ENCODE data around the gene APOL3. TPM values are rescaled to one million over a fixed set of nuclear protein-coding genes. Genes with fewer than 3 reads are reported as not detected.

The APOL3 gene
- total RNA-seq, 1 experiment from 2014 or later = not detected

GRCh38 chr22:36144886-36145541 lies 15.5 kb downstream of the APOL3 start:
- Histone ChIP-seq H3K27ac (ENCODE audit: insufficient read length, low read depth, low read length) (no peak overlapping the region), H4K8ac (replicated peaks; ENCODE audit: insufficient read length, low read depth, low read length) (no peak overlapping the region), H3K79me1 (ENCODE audit: insufficient read depth, low read depth, low read length, poor library complexity, severe bottlenecking) (no peaks in the 10 kb centered on the region), H4K5ac (ENCODE audit: insufficient read length, low read depth, low read length) (no peak overlapping the region), H3K9ac (ENCODE audit: extremely low read depth, insufficient read length, low read length) (no peak overlapping the region), H3K56ac (ENCODE audit: insufficient read length, low read depth, low read length) (no peak overlapping the region), H2BK5ac (ENCODE audit: insufficient read length, low read length) (no peak overlapping the region), H3K23me2 (ENCODE audit: insufficient read length, low read depth, low read length, poor library complexity, severe bottlenecking) (no peaks in the 10 kb centered on the region), H2BK15ac (ENCODE audit: low read depth, low read length) (no peak overlapping the region), H3T11ph (ENCODE audit: low read length) (no peak overlapping the region), H3K4me2 (ENCODE audit: insufficient read depth, insufficient read length, low read length) (peak overlapping the region; percentile 29), H2AFZ (ENCODE audit: low read length) (no peak overlapping the region), H2BK12ac (ENCODE audit: insufficient read length, low read depth, low read length) (no peak overlapping the region), H4K20me1 (ENCODE audit: control insufficient read depth, insufficient read depth, insufficient read length) (peaks cover 3% of the 10 kb centered on the region), H3K23ac (ENCODE audit: insufficient read length, low read depth, low read length) (no peak overlapping the region), H4K91ac (ENCODE audit: insufficient read length, low read depth, low read length) (no peak overlapping the region), H3K79me2 (ENCODE audit: insufficient read depth, low read length) (no peaks in the 10 kb centered on the region), H3K14ac (ENCODE audit: insufficient read depth, low read length) (peak overlapping the region; percentile 65; the same call in 1 of the 2 replicates), H3K27me3 (ENCODE audit: insufficient read depth, low read length) (no peaks in the 10 kb centered on the region; the same call in 1 of the 2 replicates), H2BK120ac (ENCODE audit: low read depth, low read length, poor library complexity, severe bottlenecking) (no peak overlapping the region), H3K4ac (ENCODE audit: low read depth, low read length) (no peak overlapping the region), H3K4me1 (ENCODE audit: insufficient read depth, low read length) (peaks cover 10% of the 10 kb centered on the region; the same call in 1 of the 2 replicates), H3K18ac (ENCODE audit: insufficient read length, low read depth, low read length) (no peak overlapping the region), H3K9me3 (ENCODE audit: control insufficient read depth, low read depth, low read length) (no peaks in the 10 kb centered on the region), H2BK20ac (ENCODE audit: low read depth, low read length, poor library complexity, severe bottlenecking) (no peak overlapping the region), H2AK5ac (ENCODE audit: insufficient read length, low read length) (no peak overlapping the region)
- DNase-seq = peak; percentile 86
- peak; percentile 90 for TF ChIP-seq CTCF (conservative IDR thresholded peaks at IDR 0.05)
- no CpG with 5 or more reads among the region's 12 CpGs for WGBS (ENCODE audit: extremely low coverage, insufficient read length, low lambda C conversion rate)
- Mint-ChIP-seq H3K27ac (peak overlapping the region in 2 of 3 experiments; percentile 84 to 91; a peak in 5 of 7 replicates), H3K36me3 (ENCODE audit: insufficient read depth in 1 of 3, low read depth in 3 of 3) (no peaks in the 10 kb centered on the region), H3K4me3 (peak overlapping the region in 1 of 2 experiments; percentile 43; a peak in 2 of 5 replicates), H3K9me3 (no peaks in the 10 kb centered on the region), H3K27me3 (ENCODE audit: low read depth) (peaks cover 4% of the 10 kb centered on the region; the same call in 1 of the 2 replicates), H3K4me1 (peaks cover 30 to 48% of the 10 kb centered on the region in 2 experiments)
